ENCODE data around the gene OTOG.

The OTOG gene

GRCh38 chr11:17500673-17501072 is 46.4 kb upstream of the OTOG start:
- no peak for DNase-seq (ENCODE audit: low read depth in 1 of 2, low spot score in 1 of 2)
- no peak overlapping the region for H3K27ac ChIP-seq (replicated peaks)
- no peaks in the 10 kb centered on the region for H3K27me3 ChIP-seq (ENCODE audit: insufficient read depth, poor library complexity, severe bottlenecking)
- H3K4me3 ChIP-seq (replicated peaks; ENCODE audit: insufficient read depth, low read length): no peak overlapping the region
- TF ChIP-seq SPI1 (IDR thresholded peaks at IDR 0.05; ENCODE audit: borderline replicate concordance, low read depth) (no peak), POLR2AphosphoS5 (IDR thresholded peaks at IDR 0.05; ENCODE audit: low read depth) (no peak), REST (IDR thresholded peaks at IDR 0.05; ENCODE audit: insufficient replicate concordance, low read depth) (no peak), GABPA (IDR thresholded peaks at IDR 0.05; ENCODE audit: low read depth) (no peak), CTCF (IDR thresholded peaks at IDR 0.05; ENCODE audit: insufficient read depth, low read length) (no peak)

- no peaks in the 10 kb centered on the region for H3K27me3 ChIP-seq (ENCODE audit: insufficient read depth, poor library complexity, severe bottlenecking)
- no peak overlapping the region for H3K27ac ChIP-seq (replicated peaks)
- no peak overlapping the region for H3K4me3 ChIP-seq (replicated peaks; ENCODE audit: insufficient read depth, low read length)
- TF ChIP-seq GABPA (IDR thresholded peaks at IDR 0.05; ENCODE audit: low read depth): no peak
- TF ChIP-seq CTCF (IDR thresholded peaks at IDR 0.05; ENCODE audit: insufficient read depth, low read length): no peak
- TF ChIP-seq POLR2AphosphoS5 (IDR thresholded peaks at IDR 0.05; ENCODE audit: low read depth): no peak
- TF ChIP-seq REST (IDR thresholded peaks at IDR 0.05; ENCODE audit: insufficient replicate concordance, low read depth): no peak
- TF ChIP-seq SPI1 (IDR thresholded peaks at IDR 0.05; ENCODE audit: borderline replicate concordance, low read depth): no peak
- no peak for DNase-seq (ENCODE audit: low read depth in 1 of 2, low spot score in 1 of 2)
These were observed 44.4 kb upstream of the OTOG start for GRCh38 chr11:17502630-17503029.

- peak in 1 of 2 experiments; percentile 80 for DNase-seq (ENCODE audit: low read depth in 1 of 2, low spot score in 1 of 2)
- no peak for TF ChIP-seq SPI1 (IDR thresholded peaks at IDR 0.05; ENCODE audit: borderline replicate concordance, low read depth)
- peak; percentile 87 for TF ChIP-seq CTCF (IDR thresholded peaks at IDR 0.05; ENCODE audit: insufficient read depth, low read length)
- no peak for TF ChIP-seq REST (IDR thresholded peaks at IDR 0.05; ENCODE audit: insufficient replicate concordance, low read depth)
- TF ChIP-seq POLR2AphosphoS5 (IDR thresholded peaks at IDR 0.05; ENCODE audit: low read depth): no peak
- TF ChIP-seq GABPA (IDR thresholded peaks at IDR 0.05; ENCODE audit: low read depth): no peak
- H3K27ac ChIP-seq (replicated peaks): no peak overlapping the region
- no peak overlapping the region for H3K4me3 ChIP-seq (replicated peaks; ENCODE audit: insufficient read depth, low read length)
- H3K27me3 ChIP-seq (ENCODE audit: insufficient read depth, poor library complexity, severe bottlenecking): peaks cover 3% of the 10 kb centered on the region
These were observed 42.5 kb upstream of the OTOG start for GRCh38 chr11:17504330-17505107.

All from HL-60 (cell line).